MG63 (cell line): Measurements from ENCODE around the gene ITGA8. TPM values are rescaled to one million over a fixed set of nuclear protein-coding genes. Genes with fewer than 3 reads are reported as not detected.
"Not testable (repeated sequence)": the region's sequence is repeated elsewhere in the genome, so short reads cannot be mapped to it uniquely, and the experiment has no call there.

Source experiments
- DNase-seq: peaks from one replicate; pipeline ENCODE4 v3.0.0-alpha.2; 2020
- H3K27me3 ChIP-seq: fragments of 250-450 bp; sonication (Bioruptor Pico); 2 replicates; pipeline ENCODE4 v1.5.1; 2020; ENCODE audit warnings: mild to moderate bottlenecking, moderate library complexity
- H3K36me3 ChIP-seq: fragments of 250-450 bp; sonication (Bioruptor Pico); 2 replicates; pipeline ENCODE4 v1.5.1; 2020; ENCODE audit warnings: mild to moderate bottlenecking, moderate library complexity
- H3K4me3 ChIP-seq: fragments of 250-450 bp; sonication (Bioruptor Pico); 2 replicates; pipeline ENCODE4 v1.5.1; 2020; ENCODE audit warnings: mild to moderate bottlenecking, moderate library complexity
- H3K9me3 ChIP-seq: fragments of 250-450 bp; sonication (Bioruptor Pico); 2 replicates; pipeline ENCODE4 v1.5.1; 2020; ENCODE audit warnings: mild to moderate bottlenecking, moderate library complexity
- total RNA-seq: library from RNA; depleted of rRNA; stranded (reverse); fragments of >200 nt; shearing (Covaris generic); gene quantifications from 2 replicates; pipeline ENCODE4 v1.2.3, GENCODE V29; 2014; ENCODE audit warnings: low replicate concordance

ITGA8 gene
- total RNA-seq, 1 experiment from 2014 or later: 0.03 TPM

GRCh38 chr10:15652757-15653156, 67.0 kb downstream of the ITGA8 start:
- no peak for DNase-seq

DNA sequence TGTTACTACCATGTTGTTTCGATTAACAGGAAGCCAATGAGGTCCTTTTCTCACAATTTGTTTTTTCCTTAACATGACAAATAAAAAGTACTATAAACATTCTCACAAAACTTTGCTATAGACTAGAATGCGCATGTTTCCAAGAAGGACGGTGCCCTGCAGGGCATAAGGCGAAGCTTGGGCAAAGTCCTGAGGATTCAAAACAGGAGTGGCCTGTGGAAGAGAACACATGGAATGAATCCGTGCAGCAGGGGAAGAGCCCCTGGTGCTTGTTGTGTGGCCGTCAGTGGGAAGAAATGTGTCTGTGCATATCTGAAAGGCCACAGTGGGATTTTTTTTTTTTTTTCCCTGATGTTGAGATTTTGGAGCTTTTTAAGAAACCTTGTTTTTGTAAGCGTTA, 67.6 kb downstream of the ITGA8 start:
- H3K9me3 ChIP-seq: no peaks in the 10 kb centered on the region
- no peaks in the 10 kb centered on the region for H3K36me3 ChIP-seq
- no peaks in the 10 kb centered on the region for H3K27me3 ChIP-seq
- DNase-seq: no peak
- no peak overlapping the region for H3K4me3 ChIP-seq

More at GRCh38 chr10:15652757-15653156, 67.0 kb downstream of the ITGA8 start:
- Histone ChIP-seq H3K27me3 (no peaks in the 10 kb centered on the region), H3K4me3 (no peak overlapping the region), H3K36me3 (no peaks in the 10 kb centered on the region), H3K9me3 (no peaks in the 10 kb centered on the region)

DNA sequence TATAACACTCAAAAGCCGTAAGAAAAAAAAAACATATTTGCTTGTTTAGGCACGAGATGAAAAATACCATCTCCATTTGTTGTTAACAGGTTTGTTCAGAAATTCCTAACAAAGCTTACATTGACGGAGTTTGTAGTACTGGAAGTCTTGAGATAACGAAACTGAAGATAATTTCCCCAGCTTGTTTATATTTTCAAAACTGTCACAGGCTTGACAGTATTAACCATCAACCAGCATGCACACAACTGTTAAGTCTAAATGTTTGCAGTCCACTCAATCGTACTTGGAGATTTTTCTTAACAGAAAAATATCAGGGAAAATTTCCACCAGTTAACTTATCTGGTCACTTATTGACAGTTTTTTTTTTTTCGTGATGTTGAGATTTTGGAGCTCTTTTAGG, 68.5 kb downstream of the ITGA8 start:
- Histone ChIP-seq H3K27me3 (no peaks in the 10 kb centered on the region), H3K36me3 (no peaks in the 10 kb centered on the region), H3K9me3 (no peaks in the 10 kb centered on the region), H3K4me3 (no peak overlapping the region)
- DNase-seq: no peak

GRCh38 chr10:15642095-15642494, 77.6 kb downstream of the ITGA8 start:
- Histone ChIP-seq H3K9me3 (no peaks in the 10 kb centered on the region), H3K4me3 (no peak overlapping the region), H3K27me3 (no peaks in the 10 kb centered on the region), H3K36me3 (no peaks in the 10 kb centered on the region)
- DNase-seq: peak; percentile 59

GRCh38 chr10:15640536-15641085, 79.1 kb downstream of the ITGA8 start:
- H3K4me3 ChIP-seq: no peak overlapping the region
- H3K36me3 ChIP-seq: no peaks in the 10 kb centered on the region
- no peaks in the 10 kb centered on the region for H3K9me3 ChIP-seq
- H3K27me3 ChIP-seq: no peaks in the 10 kb centered on the region
- no peak for DNase-seq

DNA sequence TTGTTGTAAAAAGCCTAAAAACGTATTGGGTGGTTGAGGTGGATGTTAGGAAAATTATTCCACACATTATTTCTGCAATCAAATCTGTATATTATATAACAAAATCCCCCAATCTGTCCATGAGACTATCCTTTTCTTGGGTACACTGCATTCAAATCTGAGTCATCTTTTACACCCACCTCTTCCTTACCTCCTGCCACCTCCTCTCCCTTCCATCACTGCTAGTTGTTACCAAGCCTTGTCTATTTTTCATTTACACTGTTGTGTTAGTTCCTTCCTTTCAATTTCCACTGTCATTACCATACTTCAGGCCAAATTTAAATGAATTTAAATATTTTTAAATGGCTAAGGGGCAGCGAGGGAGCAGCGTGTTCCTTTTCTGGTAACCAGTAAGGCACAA, 83.3 kb downstream of the ITGA8 start:
- Histone ChIP-seq H3K36me3 (no peaks in the 10 kb centered on the region), H3K27me3 (no peaks in the 10 kb centered on the region), H3K9me3 (no peaks in the 10 kb centered on the region), H3K4me3 (no peak overlapping the region)
- DNase-seq: no peak

GRCh38 chr10:15632456-15633091, 87.1 kb downstream of the ITGA8 start:
- Histone ChIP-seq H3K9me3 (no peaks in the 10 kb centered on the region), H3K27me3 (no peaks in the 10 kb centered on the region), H3K4me3 (no peak overlapping the region), H3K36me3 (no peaks in the 10 kb centered on the region)
- no peak for DNase-seq

DNA sequence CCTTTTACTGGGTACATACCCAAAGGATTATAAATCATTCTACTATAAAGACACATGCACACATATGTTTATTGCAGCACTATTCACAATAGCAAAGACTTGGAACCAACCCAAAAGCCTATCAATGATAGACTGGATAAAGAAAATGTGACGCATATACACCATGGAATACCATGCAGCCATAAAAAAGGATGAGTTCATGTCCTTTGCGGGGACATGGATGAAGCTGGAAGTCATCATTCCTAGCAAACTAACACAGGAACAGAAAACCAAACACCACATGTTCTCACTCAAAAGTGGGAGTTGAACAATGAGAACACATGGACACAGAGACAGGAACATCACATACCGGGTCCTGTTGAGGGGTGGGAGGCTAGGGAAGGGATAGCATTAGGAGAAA, 88.5 kb downstream of the ITGA8 start:
- not testable (repeated sequence) for H3K9me3 ChIP-seq, DNase-seq, H3K4me3 ChIP-seq, H3K36me3 ChIP-seq, H3K27me3 ChIP-seq

DNA sequence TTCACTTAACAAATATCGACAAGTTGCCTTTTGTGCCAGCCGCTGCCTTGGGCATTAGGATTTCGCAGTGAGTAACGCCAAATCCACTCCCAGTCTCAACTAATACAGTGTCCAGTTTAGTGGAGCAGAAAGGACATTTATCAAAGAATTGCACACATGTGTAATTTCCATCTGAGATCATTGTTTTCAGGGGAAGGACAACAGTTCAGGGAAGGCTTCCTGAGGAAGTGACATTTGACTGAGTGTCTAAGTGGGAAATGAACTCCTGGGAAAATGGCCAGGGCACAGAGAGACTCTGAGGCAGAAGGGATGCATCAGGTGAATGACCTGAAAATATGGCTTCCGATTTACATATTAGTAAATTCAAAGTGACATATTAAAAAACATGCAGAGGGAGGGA, 89.4 kb downstream of the ITGA8 start:
- H3K9me3 ChIP-seq: no peaks in the 10 kb centered on the region
- H3K36me3 ChIP-seq: no peaks in the 10 kb centered on the region
- no peaks in the 10 kb centered on the region for H3K27me3 ChIP-seq
- no peak overlapping the region for H3K4me3 ChIP-seq
- DNase-seq: no peak

DNA sequence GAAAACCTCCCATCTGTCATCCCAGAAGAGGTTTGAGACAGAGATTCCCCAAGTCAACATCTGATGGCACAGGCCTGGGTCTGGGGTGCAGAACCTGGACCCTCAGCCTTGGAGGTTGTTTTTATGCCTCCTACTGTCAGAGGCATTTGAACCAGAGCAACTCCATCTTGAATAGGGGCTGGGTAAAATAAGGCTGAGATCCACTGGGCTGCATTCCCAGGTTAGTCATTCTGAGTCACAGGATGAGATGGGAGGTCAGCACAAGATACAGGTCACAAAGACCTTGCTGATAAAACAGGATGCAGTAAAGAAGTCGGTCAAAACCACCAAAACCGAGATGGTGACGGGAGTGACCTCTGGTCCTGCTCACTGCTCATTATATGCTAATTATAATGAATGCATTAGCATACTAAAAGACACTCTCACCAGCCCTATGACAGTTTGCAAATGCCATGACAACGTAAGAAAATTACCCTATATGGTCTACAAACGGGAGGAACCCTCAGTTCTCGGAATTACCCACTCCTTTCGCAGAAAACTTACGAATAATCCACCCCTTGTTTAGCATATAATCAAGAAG, 92.0 kb downstream of the ITGA8 start:
- Histone ChIP-seq H3K4me3 (no peak overlapping the region), H3K27me3 (no peaks in the 10 kb centered on the region), H3K36me3 (no peaks in the 10 kb centered on the region), H3K9me3 (no peaks in the 10 kb centered on the region)
- DNase-seq: peak; percentile 47

- Histone ChIP-seq H3K9me3 (no peaks in the 10 kb centered on the region), H3K27me3 (no peaks in the 10 kb centered on the region), H3K4me3 (no peak overlapping the region), H3K36me3 (no peaks in the 10 kb centered on the region)
- DNase-seq: no peak
These were observed 92.8 kb downstream of the ITGA8 start for GRCh38 chr10:15626937-15627336.

DNA sequence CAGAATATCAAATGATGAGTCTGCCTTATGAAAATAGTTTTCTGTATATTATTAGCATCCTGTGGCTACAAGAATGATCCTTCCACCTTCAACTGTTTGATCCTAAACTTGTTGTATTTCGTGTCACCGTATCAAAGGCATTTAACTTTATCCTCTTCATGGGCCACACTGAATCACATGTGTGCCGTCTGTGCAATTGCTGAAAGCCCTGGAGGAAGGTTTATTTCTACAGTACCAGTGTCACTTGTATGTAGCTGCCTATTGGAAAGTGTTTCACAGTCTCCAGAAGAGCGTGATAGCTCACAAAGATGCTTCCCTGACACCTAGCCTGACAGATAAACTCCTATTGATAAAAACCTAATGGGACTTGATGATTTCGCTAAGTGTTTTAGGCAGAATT, 94.5 kb downstream of the ITGA8 start:
- H3K27me3 ChIP-seq: no peaks in the 10 kb centered on the region
- no peaks in the 10 kb centered on the region for H3K9me3 ChIP-seq
- H3K4me3 ChIP-seq: no peak overlapping the region
- H3K36me3 ChIP-seq: no peaks in the 10 kb centered on the region
- DNase-seq: no peak

- H3K4me3 ChIP-seq: no peak overlapping the region
- peak; percentile 81 for DNase-seq
- no peaks in the 10 kb centered on the region for H3K36me3 ChIP-seq
- no peaks in the 10 kb centered on the region for H3K27me3 ChIP-seq
- no peaks in the 10 kb centered on the region for H3K9me3 ChIP-seq
These were observed 95.1 kb downstream of the ITGA8 start for GRCh38 chr10:15624401-15625196.

GRCh38 chr10:15620836-15621515, 98.7 kb downstream of the ITGA8 start:
- Histone ChIP-seq H3K36me3 (no peaks in the 10 kb centered on the region), H3K27me3 (no peaks in the 10 kb centered on the region), H3K9me3 (no peaks in the 10 kb centered on the region), H3K4me3 (no peak overlapping the region)
- no peak for DNase-seq

DNA sequence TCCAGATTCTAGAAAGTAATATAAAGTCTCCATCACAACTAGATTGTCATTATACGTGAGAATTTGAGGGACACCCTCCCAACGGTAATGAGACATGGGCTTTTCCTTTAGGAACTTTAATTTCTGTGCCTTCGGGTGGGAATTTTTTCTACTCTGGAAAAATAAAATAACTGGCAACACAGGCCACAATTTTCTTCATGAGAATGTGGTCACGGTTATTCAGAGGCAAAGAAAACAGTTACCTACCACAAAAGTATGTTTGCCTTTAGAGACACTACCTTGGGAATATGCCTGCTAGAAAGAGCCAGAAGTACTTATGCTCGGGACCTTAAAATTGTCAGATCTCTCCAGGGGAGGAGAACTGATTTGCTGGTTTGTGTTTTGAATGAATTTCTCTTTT, 99.4 kb downstream of the ITGA8 start:
- Histone ChIP-seq H3K9me3 (no peaks in the 10 kb centered on the region), H3K27me3 (no peaks in the 10 kb centered on the region), H3K36me3 (no peaks in the 10 kb centered on the region), H3K4me3 (no peak overlapping the region)
- DNase-seq: no peak

DNA sequence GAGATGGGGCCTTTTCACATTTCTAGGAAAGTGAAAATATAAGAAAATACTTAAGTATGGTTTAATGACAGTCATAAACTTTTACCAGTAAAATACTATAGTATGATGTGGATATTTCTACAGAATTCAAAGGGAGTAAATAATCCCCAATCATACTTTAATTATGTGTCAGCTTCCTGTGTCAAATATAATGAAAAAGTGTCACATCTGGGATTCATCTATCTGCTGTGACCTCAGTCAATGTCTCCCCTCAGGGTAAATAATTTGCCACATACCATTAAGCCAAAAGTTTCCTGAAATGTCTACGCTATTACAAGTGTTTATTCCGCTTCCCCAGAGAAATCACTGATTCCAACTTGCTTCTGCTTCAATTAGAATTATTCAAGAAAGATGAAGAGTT, 110.5 kb downstream of the ITGA8 start:
- DNase-seq: no peak
- Histone ChIP-seq H3K27me3 (no peaks in the 10 kb centered on the region), H3K9me3 (no peaks in the 10 kb centered on the region), H3K36me3 (no peaks in the 10 kb centered on the region), H3K4me3 (no peak overlapping the region)

- Histone ChIP-seq H3K27me3 (no peaks in the 10 kb centered on the region; the same call in none of the 2 replicates), H3K36me3 (no peaks in the 10 kb centered on the region), H3K9me3 (no peaks in the 10 kb centered on the region), H3K4me3 (no peak overlapping the region)
- no peak for DNase-seq
These were observed 113.3 kb downstream of the ITGA8 start for GRCh38 chr10:15606377-15606776.
